CD14-positive monocyte (primary cell): ENCODE results near the gene FBXO17. TPM values are rescaled to one million over a fixed set of nuclear protein-coding genes. Genes with fewer than 3 reads are reported as not detected.

Experiments
- DNase-seq, 3 donors: peaks; one replicate each; pipeline ENCODE4 v3.0.0-alpha.2; 2011 to 2022
- H2AFZ ChIP-seq: 2 replicates; pipeline ENCODE4 v1.6.0; 2012; ENCODE audit warnings: mild to moderate bottlenecking, low read depth, low read length, inconsistent platforms; ENCODE audit not compliant: insufficient read depth, poor library complexity, severe bottlenecking
- H3K27ac ChIP-seq, 2 donors: 1 replicate in 1 of 2; 2 replicates in 1 of 2; pipeline ENCODE4 v1.5.1; 2012 to 2013; ENCODE audit warnings: low read length in 2 of 2, control low read depth in 1 of 2, inconsistent platforms in 1 of 2, low read depth in 1 of 2, mild to moderate bottlenecking in 1 of 2
- H3K27me3 ChIP-seq, 2 donors: one replicate each; pipeline versions ENCODE4 v1.6.0 to v1.6.1; 2011 to 2013; ENCODE audit warnings: low read length in 2 of 2; ENCODE audit not compliant: control insufficient read depth in 2 of 2, insufficient read depth in 2 of 2
- H3K36me3 ChIP-seq, 2 donors: replicated peaks in 1 of 2; 1 replicate in 1 of 2; 2 replicates in 1 of 2; pipeline versions ENCODE4 v1.5.1 to v1.6.1; 2012 to 2013; ENCODE audit warnings: low read length in 2 of 2, control low read depth in 1 of 2, inconsistent platforms in 1 of 2, mild to moderate bottlenecking in 1 of 2; ENCODE audit not compliant: insufficient read depth in 2 of 2, control insufficient read depth in 1 of 2
- H3K4me1 ChIP-seq, 2 donors: 1 replicate in 1 of 2; 2 replicates in 1 of 2; pipeline versions ENCODE4 v1.5.1 to v1.6.1; 2012 to 2013; ENCODE audit warnings: low read length in 2 of 2, control low read depth in 1 of 2, inconsistent platforms in 1 of 2, mild to moderate bottlenecking in 1 of 2, moderate library complexity in 1 of 2; ENCODE audit not compliant: insufficient read depth in 2 of 2, control insufficient read depth in 1 of 2
- H3K4me2 ChIP-seq: replicated peaks from 2 replicates; pipeline ENCODE3; 2012; ENCODE audit warnings: low read length, moderate library complexity, mild to moderate bottlenecking; ENCODE audit not compliant: poor library complexity, severe bottlenecking; ENCODE audit errors: extremely low read depth
- H3K4me3 ChIP-seq, 3 experiments: fragments of 200-600 bp in 1 of 3; sonication (generic) in 1 of 3; replicated peaks in 1 of 3; 1 replicate in 2 of 3; 2 replicates in 1 of 3; pipeline ENCODE4 v1.5.1; 2011 to 2013; ENCODE audit warnings: low read length in 3 of 3, mild to moderate bottlenecking in 3 of 3, control low read depth in 2 of 3, low read depth in 2 of 3, inconsistent platforms in 1 of 3, moderate library complexity in 1 of 3
- H3K79me2 ChIP-seq: 2 replicates; pipeline ENCODE4 v1.6.0; 2012; ENCODE audit warnings: mild to moderate bottlenecking, control low read depth, inconsistent platforms, low read length, moderate library complexity; ENCODE audit not compliant: insufficient read depth
- H3K9ac ChIP-seq: 2 replicates; pipeline ENCODE4 v1.6.0; 2017; ENCODE audit warnings: low read length, mild to moderate bottlenecking; ENCODE audit not compliant: insufficient read depth, poor library complexity, severe bottlenecking
- H3K9me3 ChIP-seq, 2 donors: replicated peaks in 1 of 2; 1 replicate in 1 of 2; 2 replicates in 1 of 2; pipeline versions ENCODE4 v1.5.1 to v1.6.1; 2012 to 2013; ENCODE audit warnings: low read length in 2 of 2, control low read depth in 1 of 2; ENCODE audit not compliant: control insufficient read depth in 1 of 2, insufficient read depth in 1 of 2
- H4K20me1 ChIP-seq: 2 replicates; pipeline ENCODE4 v1.6.0; 2012; ENCODE audit warnings: mild to moderate bottlenecking, low read length, control low read depth, moderate library complexity; ENCODE audit not compliant: insufficient read depth
- H3K27ac Mint-ChIP-seq, 7 donors: one replicate each; pipeline ENCODE4 v1.8.0; 2020; ENCODE audit warnings: mild to moderate bottlenecking in 7 of 7, mixed read lengths in 7 of 7, moderate library complexity in 6 of 7, inconsistent platforms in 2 of 7
- H3K27me3 Mint-ChIP-seq, 3 donors: one replicate each; pipeline ENCODE4 v1.8.0; 2021 to 2022; ENCODE audit warnings: low read depth in 3 of 3, mild to moderate bottlenecking in 3 of 3, mixed read lengths in 3 of 3, moderate library complexity in 3 of 3, inconsistent platforms in 1 of 3
- H3K36me3 Mint-ChIP-seq, 2 donors: one replicate each; pipeline ENCODE4 v1.8.0; 2020; ENCODE audit warnings: mixed read lengths in 2 of 2, inconsistent platforms in 1 of 2, mild to moderate bottlenecking in 1 of 2
- H3K4me1 Mint-ChIP-seq: one replicate; pipeline ENCODE4 v1.8.0; 2020; ENCODE audit warnings: mild to moderate bottlenecking, mixed read lengths
- H3K4me3 Mint-ChIP-seq, 2 donors: one replicate each; pipeline ENCODE4 v1.8.0; 2020; ENCODE audit warnings: mild to moderate bottlenecking in 2 of 2, mixed read lengths in 2 of 2, moderate library complexity in 1 of 2
- H3K9me3 Mint-ChIP-seq, 7 donors: one replicate each; pipeline ENCODE4 v1.8.0; 2020 to 2022; ENCODE audit warnings: mixed read lengths in 7 of 7, mild to moderate bottlenecking in 6 of 7, moderate library complexity in 6 of 7, inconsistent platforms in 2 of 7
- WGBS: methylation state at CpG from one replicate; pipeline ENCODE4 v1.1.5; 2013; ENCODE audit warnings: missing lambda C conversion rate; ENCODE audit not compliant: insufficient coverage; 5-methylcytosine and 5-hydroxymethylcytosine counted together
- intact Hi-C, 2 donors: fragments of 100-400 bp; cut with micrococcal nuclease; formaldehyde crosslinking; loops; one replicate each; pipeline versions ENCODE4 v1.15.0 to v1.15.1; 2023
- polyA plus RNA-seq, 3 donors: library from polyadenylated mRNA; depleted of rRNA in 1 of 3; unstranded in 2 of 3; stranded (reverse) in 1 of 3; fragments of 300-500 nt in 2 of 3; fragments of >200 nt in 1 of 3; fragmentation: Illumina TruSeq in 2 of 3; gene quantifications; 1 replicate in 2 of 3; 2 replicates in 1 of 3; pipeline ENCODE4 v1.2.3, GENCODE V29; 2012 to 2021
- TF ChIP-seq, protein P1 (sequence below): fragments of 200-600 bp; IDR thresholded peaks from one replicate; pipeline ENCODE4 v1.8.0; 2022; ENCODE audit warnings: antibody characterized with exemption, mild to moderate bottlenecking

The FBXO17 gene
- polyA plus RNA-seq, 3 donors = not detected

DNA sequence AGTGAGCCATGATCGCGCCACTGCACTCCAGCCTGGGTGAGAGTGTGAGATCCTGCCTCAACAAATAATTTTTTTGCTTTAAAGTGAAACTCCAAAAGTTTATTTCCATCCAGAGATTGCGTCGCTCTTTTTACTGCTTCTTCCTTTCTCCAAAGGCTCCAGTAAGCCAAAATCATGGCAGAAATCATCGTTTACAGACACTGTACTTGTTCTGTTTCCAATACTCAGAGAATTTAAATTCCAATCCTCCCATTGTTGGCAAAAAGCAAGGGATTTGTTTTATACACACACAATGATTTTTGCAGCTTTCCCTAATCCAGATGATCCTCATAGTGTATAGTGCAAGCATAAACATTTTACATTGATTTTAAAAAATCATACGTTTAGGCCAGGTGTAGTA, 41.5 kb upstream of the FBXO17 start:
- Histone ChIP-seq H3K9ac (no peak overlapping the region), H3K4me1 (no peaks in the 10 kb centered on the region), H3K79me2 (no peaks in the 10 kb centered on the region), H3K9me3 (no peaks in the 10 kb centered on the region), H3K27ac (no peak overlapping the region), H4K20me1 (no peaks in the 10 kb centered on the region), H3K36me3 (no peaks in the 10 kb centered on the region), H3K4me2 (no peak overlapping the region), H3K4me3 (no peak overlapping the region), H3K27me3 (no peaks in the 10 kb centered on the region), H2AFZ (no peak overlapping the region)
- TF ChIP-seq, protein P1, sequence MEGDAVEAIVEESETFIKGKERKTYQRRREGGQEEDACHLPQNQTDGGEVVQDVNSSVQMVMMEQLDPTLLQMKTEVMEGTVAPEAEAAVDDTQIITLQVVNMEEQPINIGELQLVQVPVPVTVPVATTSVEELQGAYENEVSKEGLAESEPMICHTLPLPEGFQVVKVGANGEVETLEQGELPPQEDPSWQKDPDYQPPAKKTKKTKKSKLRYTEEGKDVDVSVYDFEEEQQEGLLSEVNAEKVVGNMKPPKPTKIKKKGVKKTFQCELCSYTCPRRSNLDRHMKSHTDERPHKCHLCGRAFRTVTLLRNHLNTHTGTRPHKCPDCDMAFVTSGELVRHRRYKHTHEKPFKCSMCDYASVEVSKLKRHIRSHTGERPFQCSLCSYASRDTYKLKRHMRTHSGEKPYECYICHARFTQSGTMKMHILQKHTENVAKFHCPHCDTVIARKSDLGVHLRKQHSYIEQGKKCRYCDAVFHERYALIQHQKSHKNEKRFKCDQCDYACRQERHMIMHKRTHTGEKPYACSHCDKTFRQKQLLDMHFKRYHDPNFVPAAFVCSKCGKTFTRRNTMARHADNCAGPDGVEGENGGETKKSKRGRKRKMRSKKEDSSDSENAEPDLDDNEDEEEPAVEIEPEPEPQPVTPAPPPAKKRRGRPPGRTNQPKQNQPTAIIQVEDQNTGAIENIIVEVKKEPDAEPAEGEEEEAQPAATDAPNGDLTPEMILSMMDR = no peak
- Mint-ChIP-seq H3K27ac (no peak overlapping the region), H3K27me3 (peaks cover 10 to 16% (median 15%) of the 10 kb centered on the region in 3 donors), H3K9me3 (peaks cover 0 to 12% (median 6%) of the 10 kb centered on the region in 7 donors), H3K36me3 (no peaks in the 10 kb centered on the region), H3K4me1 (no peaks in the 10 kb centered on the region), H3K4me3 (no peak overlapping the region)
- no peak for DNase-seq
- 96% methylated on average over 4 of the region's 6 CpGs for WGBS
- intact Hi-C loops = no loop called here

GRCh38 chr19:39014037-39014436, 38.5 kb upstream of the FBXO17 start:
- intact Hi-C loops = no loop called here
- H3K4me3 Mint-ChIP-seq = no peak overlapping the region
- Histone ChIP-seq H3K9ac (no peak overlapping the region), H3K4me2 (no peak overlapping the region), H3K4me3 (no peak overlapping the region), H3K79me2 (no peaks in the 10 kb centered on the region), H3K9me3 (no peaks in the 10 kb centered on the region), H2AFZ (no peak overlapping the region), H3K27ac (no peak overlapping the region), H3K4me1 (no peaks in the 10 kb centered on the region), H4K20me1 (no peaks in the 10 kb centered on the region), H3K36me3 (no peaks in the 10 kb centered on the region), H3K27me3 (no peaks in the 10 kb centered on the region)
- DNase-seq = no peak
- H3K27ac Mint-ChIP-seq = no peak overlapping the region
- no peaks in the 10 kb centered on the region for H3K4me1 Mint-ChIP-seq
- H3K27me3 Mint-ChIP-seq = peaks cover 9 to 22% (median 15%) of the 10 kb centered on the region in 3 donors
- peaks cover 0 to 5% (median 3%) of the 10 kb centered on the region in 7 donors for H3K9me3 Mint-ChIP-seq
- WGBS = 46% methylated on average over 5 of the region's 7 CpGs
- TF ChIP-seq, protein P1 = no peak
- no peaks in the 10 kb centered on the region for H3K36me3 Mint-ChIP-seq
